Adipocyte (in vitro differentiated cells): ENCODE measurements around the gene HDAC11.

Experiments
- DNase-seq: peaks from one replicate; pipeline ENCODE4 v3.0.0-alpha.2; 2015; ENCODE audit warnings: low read depth
- H3K27me3 ChIP-seq: replicated peaks from 2 replicates; pipeline ENCODE4 v1.7.0; 2013; ENCODE audit warnings: mild to moderate bottlenecking, low read length, moderate library complexity; ENCODE audit not compliant: control insufficient read depth, insufficient read depth
- H3K36me3 ChIP-seq: 2 replicates; pipeline ENCODE4 v1.7.0; 2013; ENCODE audit warnings: low read length, mild to moderate bottlenecking, moderate library complexity; ENCODE audit not compliant: control insufficient read depth, insufficient read depth, severe bottlenecking
- H3K4me1 ChIP-seq: 2 replicates; pipeline ENCODE4 v1.7.0; 2013; ENCODE audit warnings: mild to moderate bottlenecking, low read length, moderate library complexity; ENCODE audit not compliant: control insufficient read depth, insufficient read depth
- H3K4me3 ChIP-seq: 2 replicates; pipeline ENCODE4 v1.7.0; 2013; ENCODE audit warnings: mild to moderate bottlenecking, low read length, moderate library complexity
- H3K9ac ChIP-seq: 2 replicates; pipeline ENCODE4 v1.7.0; 2013; ENCODE audit warnings: mild to moderate bottlenecking, low read length, moderate library complexity
- H3K9me3 ChIP-seq: 2 replicates; pipeline ENCODE4 v1.7.0; 2013; ENCODE audit warnings: mild to moderate bottlenecking, low read length, moderate library complexity; ENCODE audit not compliant: control insufficient read depth

HDAC11 gene

GRCh38 chr3:13459605-13460340 lies 20.3 kb upstream of the HDAC11 start:
- no peaks in the 10 kb centered on the region for H3K36me3 ChIP-seq
- H3K27me3 ChIP-seq = peaks cover 22% of the 10 kb centered on the region
- no peaks in the 10 kb centered on the region for H3K9me3 ChIP-seq
- DNase-seq = no peak
- no peak overlapping the region for H3K4me3 ChIP-seq
- no peak overlapping the region for H3K9ac ChIP-seq
- H3K4me1 ChIP-seq = peaks cover 13% of the 10 kb centered on the region

- H3K9ac ChIP-seq = no peak overlapping the region
- no peaks in the 10 kb centered on the region for H3K36me3 ChIP-seq
- DNase-seq = no peak
- H3K4me3 ChIP-seq = no peak overlapping the region
- peaks cover 25% of the 10 kb centered on the region for H3K27me3 ChIP-seq
- peaks cover 13% of the 10 kb centered on the region for H3K4me1 ChIP-seq
- no peaks in the 10 kb centered on the region for H3K9me3 ChIP-seq
Measured at GRCh38 chr3:13460341-13460736, 19.8 kb upstream of the HDAC11 start.

GRCh38 chr3:13461169-13462124 lies 18.7 kb upstream of the HDAC11 start:
- no peaks in the 10 kb centered on the region for H3K36me3 ChIP-seq
- H3K9me3 ChIP-seq = no peaks in the 10 kb centered on the region
- H3K4me1 ChIP-seq = peaks cover 13% of the 10 kb centered on the region
- peaks cover 36% of the 10 kb centered on the region for H3K27me3 ChIP-seq
- H3K9ac ChIP-seq = no peak overlapping the region
- H3K4me3 ChIP-seq = no peak overlapping the region
- DNase-seq = peak; percentile 43

- Histone ChIP-seq H3K9me3 (no peaks in the 10 kb centered on the region), H3K9ac (no peak overlapping the region), H3K27me3 (peaks cover 37% of the 10 kb centered on the region), H3K4me1 (peaks cover 13% of the 10 kb centered on the region), H3K4me3 (no peak overlapping the region), H3K36me3 (no peaks in the 10 kb centered on the region)
- DNase-seq = no peak
Measured at GRCh38 chr3:13462125-13462629, 17.9 kb upstream of the HDAC11 start.

GRCh38 chr3:13462822-13463221 lies 17.3 kb upstream of the HDAC11 start:
- Histone ChIP-seq H3K36me3 (no peaks in the 10 kb centered on the region), H3K9ac (no peak overlapping the region), H3K4me1 (peaks cover 13% of the 10 kb centered on the region), H3K9me3 (no peaks in the 10 kb centered on the region), H3K4me3 (no peak overlapping the region), H3K27me3 (peaks cover 37% of the 10 kb centered on the region)
- no peak for DNase-seq

GRCh38 chr3:13463618-13464400 lies 16.3 kb upstream of the HDAC11 start:
- H3K9ac ChIP-seq = no peak overlapping the region
- DNase-seq = no peak
- no peaks in the 10 kb centered on the region for H3K36me3 ChIP-seq
- no peak overlapping the region for H3K4me3 ChIP-seq
- peaks cover 37% of the 10 kb centered on the region for H3K27me3 ChIP-seq
- H3K4me1 ChIP-seq = peaks cover 10% of the 10 kb centered on the region
- H3K9me3 ChIP-seq = no peaks in the 10 kb centered on the region

GRCh38 chr3:13465236-13465873 lies 14.8 kb upstream of the HDAC11 start:
- no peak for DNase-seq
- Histone ChIP-seq H3K4me1 (peaks cover 10% of the 10 kb centered on the region), H3K36me3 (no peaks in the 10 kb centered on the region), H3K27me3 (peaks cover 24% of the 10 kb centered on the region), H3K9me3 (no peaks in the 10 kb centered on the region), H3K4me3 (no peak overlapping the region), H3K9ac (no peak overlapping the region)

GRCh38 chr3:13466781-13467180 lies 13.3 kb upstream of the HDAC11 start:
- H3K4me1 ChIP-seq = peaks cover 10% of the 10 kb centered on the region
- no peak overlapping the region for H3K4me3 ChIP-seq
- no peaks in the 10 kb centered on the region for H3K36me3 ChIP-seq
- no peaks in the 10 kb centered on the region for H3K9me3 ChIP-seq
- no peak for DNase-seq
- H3K9ac ChIP-seq = no peak overlapping the region
- peaks cover 27% of the 10 kb centered on the region for H3K27me3 ChIP-seq

GRCh38 chr3:13470894-13471574 lies 9.1 kb upstream of the HDAC11 start:
- DNase-seq = no peak
- Histone ChIP-seq H3K9me3 (no peaks in the 10 kb centered on the region), H3K36me3 (no peaks in the 10 kb centered on the region), H3K4me3 (no peak overlapping the region), H3K9ac (no peak overlapping the region), H3K27me3 (peaks cover 26% of the 10 kb centered on the region), H3K4me1 (no peaks in the 10 kb centered on the region)

- no peak for DNase-seq
- Histone ChIP-seq H3K27me3 (peaks cover 21% of the 10 kb centered on the region), H3K36me3 (no peaks in the 10 kb centered on the region), H3K9me3 (no peaks in the 10 kb centered on the region), H3K9ac (no peak overlapping the region), H3K4me3 (no peak overlapping the region), H3K4me1 (peaks cover 5% of the 10 kb centered on the region)
Measured at GRCh38 chr3:13472286-13472685, 7.8 kb upstream of the HDAC11 start.
